GM18507 (cell line): ENCODE data around the gene DPEP1.
"Not testable (repeated sequence)": the region's sequence is repeated elsewhere in the genome, so short reads cannot be mapped to it uniquely, and the experiment has no call there.

Source experiments
- DNase-seq: peaks from one replicate; pipeline ENCODE4 v3.0.0; 2011; ENCODE audit warnings: low read depth; ENCODE audit not compliant: insufficient read length; ENCODE audit errors: extremely low spot score
- FAIRE-seq: peaks from 2 replicates; lab custom pipeline; 2011; peaks lifted over from hg19 to GRCh38; lab: Jason Lieb, UNC

Gene DPEP1

DNA sequence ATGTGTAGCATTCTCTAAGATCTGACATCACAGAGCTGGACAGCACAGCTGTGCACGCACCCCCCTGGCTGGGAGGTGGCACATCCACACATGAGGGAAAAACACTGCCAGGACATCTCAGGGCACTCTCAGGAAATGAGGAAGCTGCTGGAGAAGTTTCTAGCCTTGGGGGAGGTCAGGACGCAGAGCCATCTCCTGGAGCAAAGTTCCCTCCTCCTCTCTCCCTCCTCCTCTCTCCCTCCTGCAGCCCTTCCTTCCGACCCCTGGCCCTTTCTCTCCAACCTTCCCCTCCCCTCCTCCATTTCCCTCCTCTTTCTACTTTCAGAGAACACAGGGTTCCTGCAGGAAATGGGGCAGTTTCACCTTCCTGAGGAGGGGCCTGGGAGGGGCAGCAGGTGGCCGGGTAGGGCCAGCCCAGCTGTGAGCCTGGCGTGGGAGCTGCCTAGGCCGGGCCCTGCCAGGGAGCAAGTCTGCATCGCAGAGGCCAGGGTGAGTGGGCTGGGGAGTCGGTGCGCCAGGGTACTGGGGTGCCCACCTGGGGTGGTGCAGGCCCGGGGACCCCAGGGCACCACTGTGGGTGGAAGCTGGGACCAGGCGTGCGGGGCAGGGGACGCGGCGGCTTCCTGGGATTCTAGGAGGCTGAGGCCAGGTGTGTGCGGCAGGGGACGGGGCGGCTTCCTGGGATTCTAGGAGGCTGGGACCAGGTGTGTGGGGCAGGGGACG is at the start of gene DPEP1:
Gene DPEP1, plus strand, starts transcription at position 412 of the 723 bp plus-strand sequence. CDS start 16,769 bp downstream, outside the sequence.
- DNase-seq (no peak), FAIRE-seq (no peak)

DNA sequence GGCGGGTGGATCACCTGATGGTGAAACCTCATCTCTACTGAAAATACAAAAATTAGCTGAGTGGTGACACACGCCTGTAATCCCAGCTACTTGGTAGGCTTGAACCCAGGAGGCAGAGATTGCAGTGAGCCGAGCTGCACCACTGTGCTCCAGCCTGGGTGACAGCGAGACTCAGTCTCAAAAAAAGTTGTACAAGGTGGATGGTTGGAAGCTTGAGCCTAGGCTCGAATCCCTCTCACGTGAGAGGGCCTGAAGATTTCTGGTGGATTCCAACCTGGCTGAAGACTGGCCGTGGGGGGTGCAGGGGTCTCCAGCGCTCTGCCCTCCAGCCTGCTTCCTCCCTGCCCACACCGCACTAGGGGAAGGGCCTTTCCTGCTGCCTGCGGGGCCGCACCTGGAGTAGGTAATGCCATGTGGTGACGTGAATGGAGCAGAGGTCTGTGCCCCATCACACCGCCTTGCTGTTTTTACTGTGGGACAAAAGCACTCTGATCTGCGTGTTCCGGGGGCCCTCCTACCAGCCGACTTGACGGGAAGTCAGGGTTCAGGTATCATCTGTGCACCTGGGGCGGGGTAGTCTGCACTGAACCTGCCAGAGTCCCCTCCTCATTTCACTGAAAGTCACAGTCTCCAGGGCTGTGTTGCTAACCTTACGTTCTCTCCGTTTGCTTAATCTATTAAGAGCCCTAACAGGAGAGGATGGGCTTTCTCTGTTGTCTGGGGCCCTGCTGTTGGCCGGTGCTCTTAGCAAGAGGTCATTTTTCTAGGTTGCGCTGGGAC is 48.8 kb upstream of the DPEP1 start:
- FAIRE-seq (no peak), DNase-seq (no peak)

DNA sequence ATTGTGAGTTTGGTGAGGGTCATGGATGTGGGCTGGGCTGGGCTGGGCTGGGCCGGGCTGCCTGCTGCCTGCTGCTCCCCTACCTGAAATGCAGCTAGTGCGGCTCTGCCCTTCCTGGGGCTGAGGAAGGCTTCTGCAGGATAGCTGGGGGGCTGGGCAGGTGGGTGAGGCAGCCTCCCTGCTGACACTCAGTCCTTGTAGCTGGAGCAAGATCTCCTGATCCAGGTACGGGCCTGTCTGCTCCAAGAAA is 48.3 kb upstream of the DPEP1 start:
- FAIRE-seq (no peak), DNase-seq (no peak)

DNA sequence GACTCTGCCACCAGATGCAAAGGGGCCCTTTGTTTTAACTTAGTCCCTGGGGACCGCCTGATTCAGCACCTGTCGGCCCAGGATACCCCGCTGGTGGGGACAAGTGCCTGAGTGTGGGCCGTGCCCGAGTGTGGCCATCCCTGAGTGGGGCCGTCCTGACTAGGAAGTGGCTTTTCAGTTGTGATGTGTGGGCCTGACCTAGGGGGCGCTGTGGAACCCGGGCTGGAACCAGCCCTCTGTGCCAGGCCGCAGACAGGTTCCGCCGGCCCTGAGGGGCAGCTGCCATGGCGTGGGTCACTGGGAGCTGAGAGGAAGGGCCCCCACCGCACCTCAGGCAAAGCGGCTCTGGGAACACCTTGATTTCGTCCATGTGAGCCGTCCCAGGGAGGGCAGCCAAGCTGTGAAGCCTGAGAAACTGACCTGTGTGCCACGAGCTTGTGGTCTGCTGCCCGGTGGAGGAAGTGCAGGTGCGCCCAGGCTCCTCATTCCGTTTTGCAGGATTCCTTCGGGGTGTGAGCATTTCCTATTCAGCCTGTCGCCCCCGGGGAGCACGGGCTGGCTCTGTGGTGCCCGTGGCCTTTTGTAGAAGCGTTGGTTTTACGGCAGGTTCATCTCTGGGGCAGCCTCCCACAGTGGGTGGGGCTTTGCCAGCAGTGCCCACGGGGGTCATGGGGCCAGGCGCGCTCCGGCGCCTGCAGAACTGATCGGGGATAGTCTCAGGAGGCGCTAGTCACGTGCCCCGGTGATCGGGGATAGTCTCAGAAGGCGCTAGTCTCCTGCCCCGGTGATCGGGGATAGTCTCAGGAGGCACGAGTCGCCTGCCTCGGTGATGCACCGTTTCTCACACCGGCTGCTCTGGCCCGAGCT is 47.7 kb upstream of the DPEP1 start:
- no peak for DNase-seq
- no peak for FAIRE-seq

DNA sequence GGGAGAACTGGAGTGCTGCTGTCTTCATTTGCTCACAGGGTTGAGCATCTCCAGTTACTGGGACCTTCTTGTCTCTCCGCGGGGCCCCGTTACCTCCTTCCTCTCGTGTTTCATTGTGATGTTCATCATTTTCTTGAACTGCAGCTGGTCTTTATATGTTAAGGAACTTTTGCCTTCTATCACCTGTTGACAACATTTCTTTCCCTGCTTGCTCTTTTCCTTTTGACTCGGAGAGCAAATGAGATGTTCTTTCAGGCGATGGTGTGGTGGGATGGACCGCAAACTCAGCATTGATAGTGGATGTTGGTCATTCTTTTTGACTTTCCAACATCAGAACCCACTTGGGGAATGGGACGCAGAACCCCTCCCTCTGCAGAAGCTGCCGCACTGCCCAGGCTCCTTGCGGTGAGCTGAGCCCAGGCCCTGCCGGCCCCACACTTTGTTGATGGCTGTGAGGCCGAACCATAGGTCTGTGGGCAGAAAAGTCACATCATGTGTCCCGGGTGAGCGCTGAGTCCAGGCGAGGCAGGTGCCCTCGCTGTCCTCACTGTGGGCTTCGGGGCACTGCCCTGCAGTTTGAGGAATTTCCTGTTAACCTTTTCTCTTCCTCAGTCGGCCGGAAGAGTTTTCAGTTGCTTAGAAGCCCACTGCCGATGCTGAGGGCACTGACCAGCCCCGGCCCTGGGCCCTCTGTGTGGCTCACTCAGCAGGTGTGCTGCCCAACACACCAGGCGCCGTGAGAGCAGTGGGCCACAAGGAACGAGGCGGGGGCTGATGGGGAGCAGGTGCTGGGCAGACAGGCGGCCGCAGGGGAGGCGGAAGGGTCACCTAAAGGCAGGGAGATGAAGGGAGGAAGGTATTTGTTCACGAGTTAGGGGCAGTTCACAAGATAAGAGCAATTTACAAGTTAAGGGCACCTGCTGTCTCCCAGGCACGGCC is 45.5 kb upstream of the DPEP1 start:
- FAIRE-seq (no peak), DNase-seq (no peak)

DNA sequence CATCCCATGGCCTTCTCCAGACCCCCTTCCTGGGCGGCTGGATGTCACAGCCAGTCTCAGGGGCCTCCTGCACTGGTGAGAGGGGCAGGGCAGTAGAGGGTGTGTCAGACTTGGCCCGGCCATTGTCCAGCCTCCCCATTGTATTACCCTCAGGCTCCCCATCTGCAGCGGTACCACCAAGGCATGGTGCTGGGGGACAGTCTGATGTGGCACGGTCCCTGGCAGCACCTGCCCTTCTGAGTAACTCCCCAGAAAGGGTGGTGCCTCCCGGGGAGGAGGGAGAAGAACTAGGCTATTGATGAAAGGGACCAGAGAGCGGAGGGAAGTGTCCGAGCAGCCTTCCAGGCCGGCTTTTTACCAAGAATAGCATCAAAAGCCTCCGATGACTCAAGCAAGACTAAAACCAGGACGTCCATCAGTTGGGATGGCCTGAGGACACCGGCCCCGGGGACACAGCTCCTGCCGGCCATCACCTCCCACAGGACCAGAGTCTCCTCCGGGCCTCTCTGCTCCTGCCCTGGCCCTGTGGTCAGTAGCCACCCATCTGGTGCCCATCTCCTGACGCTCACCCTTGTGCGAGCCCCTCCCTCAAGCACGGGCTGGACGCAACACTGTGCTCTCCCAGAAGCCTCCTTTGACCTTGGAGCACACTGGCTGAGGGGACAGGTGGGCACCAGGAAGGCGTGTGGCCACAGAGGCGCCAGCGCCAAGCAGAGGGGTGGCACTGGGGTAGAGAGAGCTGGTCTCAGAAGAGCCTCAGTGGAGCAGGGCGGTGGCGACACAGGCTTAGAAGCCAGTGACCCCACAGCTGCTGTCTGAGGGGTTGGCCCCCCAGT is 43.7 kb upstream of the DPEP1 start:
- no peak for FAIRE-seq

DNA sequence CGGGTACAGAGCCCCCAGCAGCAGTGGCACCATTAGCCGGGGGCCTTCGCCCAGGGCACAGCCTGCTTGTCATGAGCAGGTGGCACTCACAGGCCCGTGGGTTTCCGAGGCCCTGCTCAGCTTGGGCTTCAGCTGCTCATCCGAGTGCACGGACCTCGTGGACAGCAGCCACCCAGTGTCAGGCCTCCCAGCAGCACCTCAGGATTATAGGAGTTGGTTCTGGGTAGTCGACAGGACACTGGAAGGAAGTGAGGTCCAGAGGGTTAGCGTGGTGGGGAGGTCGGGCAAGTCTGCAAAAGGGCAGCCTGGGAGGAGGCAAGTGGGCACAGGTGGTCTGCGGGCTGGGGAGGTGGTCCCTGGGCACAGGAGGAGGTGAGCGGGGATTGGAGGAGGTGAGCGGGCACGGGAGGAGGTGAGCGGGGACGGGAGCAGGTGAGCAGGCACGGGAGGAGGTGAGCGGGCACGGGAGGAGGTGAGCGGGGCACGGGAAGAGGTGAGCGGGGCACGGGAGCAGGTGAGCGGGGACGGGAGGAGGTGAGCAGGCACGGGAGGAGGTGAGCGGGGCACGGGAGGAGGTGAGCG is 43.0 kb upstream of the DPEP1 start:
- DNase-seq = no peak
- FAIRE-seq = no peak

More for the DNA sequence above, 43.7 kb upstream of the DPEP1 start:
- DNase-seq = no peak

DNA sequence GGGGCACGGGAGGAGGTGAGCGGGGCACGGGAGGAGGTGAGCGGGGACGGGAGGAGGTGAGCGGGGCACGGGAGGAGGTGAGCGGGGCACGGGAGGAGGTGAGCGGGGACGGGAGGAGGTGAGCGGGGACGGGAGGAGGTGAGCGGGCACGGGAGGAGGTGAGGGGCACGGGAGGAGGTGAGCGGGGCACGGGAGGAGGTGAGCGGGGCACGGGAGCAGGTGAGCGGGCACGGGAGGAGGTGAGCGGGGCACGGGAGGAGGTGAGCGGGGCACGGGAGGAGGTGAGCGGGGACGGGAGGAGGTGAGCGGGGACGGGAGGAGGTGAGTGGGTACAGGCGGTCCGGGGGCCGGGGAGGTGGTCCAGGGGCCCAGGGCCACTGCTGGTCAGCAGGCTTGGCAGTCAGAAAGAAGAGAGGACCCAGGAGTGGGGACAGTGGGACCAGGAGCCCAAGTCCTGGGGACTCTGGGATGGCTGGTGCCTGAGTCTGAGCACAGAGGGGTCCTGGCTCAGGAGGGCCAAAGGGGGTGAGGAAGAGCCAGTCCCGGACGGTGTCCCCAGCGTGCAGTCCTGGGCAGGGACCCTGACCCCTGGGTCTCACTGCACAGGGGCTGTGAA is 42.4 kb upstream of the DPEP1 start:
- DNase-seq, FAIRE-seq: not testable (repeated sequence)

DNA sequence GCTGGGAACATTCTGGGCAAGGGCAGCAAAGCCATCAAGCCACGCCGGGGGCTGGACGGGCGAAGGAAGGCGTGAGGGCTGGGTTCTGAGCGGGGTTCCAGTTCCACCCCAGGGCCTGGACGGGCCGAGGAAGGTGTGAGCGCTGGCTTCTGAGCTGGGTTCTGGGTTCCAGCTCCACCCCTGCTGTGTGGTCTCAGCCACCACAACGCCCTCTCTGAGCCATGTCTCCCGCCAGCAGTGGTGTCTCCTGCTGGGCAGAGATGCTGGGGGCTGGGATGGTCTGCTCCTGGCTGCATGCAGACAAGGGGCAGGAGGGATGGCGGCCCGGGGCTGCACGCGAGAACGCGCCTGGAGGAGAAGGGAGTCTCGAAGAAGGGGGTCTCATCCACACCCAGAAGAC is 41.8 kb upstream of the DPEP1 start:
- DNase-seq (no peak), FAIRE-seq (no peak)

DNA sequence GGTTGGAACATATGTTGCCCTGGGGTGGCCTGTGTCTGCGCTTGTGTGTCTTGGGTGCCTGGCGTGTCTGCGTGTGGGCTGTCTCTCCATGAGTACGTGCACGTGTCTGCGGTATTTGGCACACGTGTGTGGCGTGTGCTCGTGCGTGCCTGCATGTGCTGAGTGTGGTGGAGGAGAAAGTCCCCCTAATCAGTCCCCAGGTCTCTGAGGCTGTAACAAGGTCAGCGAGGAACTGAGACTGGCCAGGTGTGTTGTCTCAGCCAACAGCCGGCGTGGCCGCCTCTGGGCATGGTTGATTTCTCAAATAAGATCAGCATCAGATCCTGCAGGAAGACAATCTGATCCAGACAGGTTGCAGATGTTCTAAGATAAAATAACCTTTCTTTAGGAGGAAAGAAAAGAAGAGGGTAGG is 41.4 kb upstream of the DPEP1 start:
- DNase-seq (no peak), FAIRE-seq (peak; percentile 72)

DNA sequence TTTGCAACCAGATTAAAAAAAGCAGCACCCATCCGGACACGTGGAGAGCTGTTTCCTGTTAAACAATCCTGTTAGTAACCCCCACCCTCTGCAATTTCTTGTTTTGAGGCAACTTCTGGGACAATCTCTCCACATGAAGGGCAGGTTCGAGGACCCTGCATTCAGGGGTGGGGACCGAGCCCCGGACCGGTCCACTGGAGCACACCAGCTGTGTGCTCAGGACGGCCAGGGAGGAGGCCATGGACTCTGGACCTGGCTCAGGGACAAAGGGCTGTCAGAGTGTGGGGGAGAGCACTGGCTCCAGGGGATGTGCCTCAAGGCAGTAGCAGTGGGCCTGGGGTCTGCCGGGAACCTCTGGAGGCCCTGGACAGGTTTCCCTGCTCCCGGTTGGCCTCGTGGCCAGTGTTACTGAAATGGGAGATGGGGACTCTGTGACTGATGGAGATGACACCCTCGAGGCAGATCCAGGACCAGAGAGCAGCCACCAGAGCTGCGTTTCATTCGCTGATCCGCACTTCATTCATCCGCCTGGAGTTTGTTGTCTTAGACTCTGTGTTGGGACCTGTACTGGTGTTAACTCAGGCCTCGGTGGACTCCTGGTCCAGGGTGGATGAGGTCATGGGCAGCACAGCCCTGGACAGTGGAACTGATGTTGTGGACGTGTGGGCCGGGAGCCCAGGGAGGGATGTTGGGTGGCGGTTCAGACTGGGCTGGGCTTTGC is 40.8 kb upstream of the DPEP1 start:
- no peak for FAIRE-seq
- no peak for DNase-seq

DNA sequence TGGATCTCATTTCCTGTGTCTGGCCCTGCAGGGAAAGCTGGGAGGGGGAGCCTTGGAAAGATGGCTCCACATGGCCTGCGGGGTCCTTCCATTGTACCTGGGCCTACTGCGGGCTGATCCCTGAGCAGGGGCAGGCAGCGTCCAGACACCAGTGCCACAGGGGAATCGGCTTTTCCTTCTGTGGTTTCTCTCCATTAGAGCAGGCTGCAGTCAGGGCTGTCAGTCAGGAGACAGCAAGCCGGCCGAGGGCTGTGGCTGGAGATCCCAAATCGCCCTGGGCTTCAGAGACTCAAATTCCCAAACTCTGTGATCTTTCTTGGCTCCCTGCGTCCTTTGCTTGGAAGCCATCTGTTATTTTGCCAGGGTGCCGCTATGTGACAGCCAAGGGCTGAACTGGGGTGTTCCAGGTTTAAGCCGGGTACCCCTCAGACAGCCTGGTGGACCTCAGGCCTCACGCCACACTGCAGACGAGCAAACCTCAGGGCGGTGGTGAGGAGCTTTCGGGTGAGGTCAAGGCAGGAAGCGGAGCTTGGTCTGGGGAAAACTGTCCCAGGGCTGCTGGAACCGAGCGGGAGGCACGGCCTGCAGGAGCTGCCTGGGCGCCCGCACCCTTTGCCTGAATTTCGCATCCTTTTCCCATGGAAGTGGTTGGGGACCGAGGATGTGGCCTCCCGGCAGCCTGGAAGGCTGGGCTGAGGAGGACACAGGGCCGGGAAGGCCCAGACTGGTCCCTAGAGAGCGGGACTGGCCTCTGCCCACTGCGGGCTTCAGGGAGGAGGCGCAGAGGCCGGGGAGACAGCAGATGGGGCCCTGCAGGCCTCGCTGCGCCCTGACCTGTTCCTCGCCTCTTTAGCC is 39.4 kb upstream of the DPEP1 start:
- FAIRE-seq (no peak), DNase-seq (no peak)

DNA sequence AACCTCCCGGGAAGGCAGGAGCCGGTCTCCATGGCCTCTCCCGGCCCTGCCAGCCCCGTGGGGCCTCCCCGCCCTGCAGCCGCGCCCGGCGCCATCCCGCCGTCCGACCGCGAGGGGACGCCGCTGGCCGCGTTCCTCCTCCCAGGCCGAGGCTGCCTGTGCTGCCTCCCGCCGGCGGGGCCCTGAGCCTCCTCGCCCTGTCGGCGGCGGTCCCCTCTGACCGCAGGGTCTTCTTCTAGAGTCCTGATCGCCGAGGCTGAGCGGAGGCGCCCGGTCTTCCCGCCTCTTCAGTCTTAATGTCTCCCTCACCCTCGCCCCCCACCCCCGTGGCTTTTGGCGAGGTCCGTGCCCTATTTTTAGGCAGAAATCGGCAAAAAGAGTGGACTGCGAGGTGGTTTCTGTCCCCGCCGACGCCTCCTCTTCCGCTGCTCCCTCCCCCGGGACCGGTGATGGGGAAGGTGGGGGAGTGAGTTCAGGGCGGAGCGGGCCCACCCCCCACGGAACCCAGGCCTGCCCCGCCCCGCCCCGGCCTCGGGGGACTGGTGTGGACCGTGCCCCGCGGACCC is 38.7 kb upstream of the DPEP1 start:
- FAIRE-seq = peak; percentile 73
- peak; percentile 77 for DNase-seq

DNA sequence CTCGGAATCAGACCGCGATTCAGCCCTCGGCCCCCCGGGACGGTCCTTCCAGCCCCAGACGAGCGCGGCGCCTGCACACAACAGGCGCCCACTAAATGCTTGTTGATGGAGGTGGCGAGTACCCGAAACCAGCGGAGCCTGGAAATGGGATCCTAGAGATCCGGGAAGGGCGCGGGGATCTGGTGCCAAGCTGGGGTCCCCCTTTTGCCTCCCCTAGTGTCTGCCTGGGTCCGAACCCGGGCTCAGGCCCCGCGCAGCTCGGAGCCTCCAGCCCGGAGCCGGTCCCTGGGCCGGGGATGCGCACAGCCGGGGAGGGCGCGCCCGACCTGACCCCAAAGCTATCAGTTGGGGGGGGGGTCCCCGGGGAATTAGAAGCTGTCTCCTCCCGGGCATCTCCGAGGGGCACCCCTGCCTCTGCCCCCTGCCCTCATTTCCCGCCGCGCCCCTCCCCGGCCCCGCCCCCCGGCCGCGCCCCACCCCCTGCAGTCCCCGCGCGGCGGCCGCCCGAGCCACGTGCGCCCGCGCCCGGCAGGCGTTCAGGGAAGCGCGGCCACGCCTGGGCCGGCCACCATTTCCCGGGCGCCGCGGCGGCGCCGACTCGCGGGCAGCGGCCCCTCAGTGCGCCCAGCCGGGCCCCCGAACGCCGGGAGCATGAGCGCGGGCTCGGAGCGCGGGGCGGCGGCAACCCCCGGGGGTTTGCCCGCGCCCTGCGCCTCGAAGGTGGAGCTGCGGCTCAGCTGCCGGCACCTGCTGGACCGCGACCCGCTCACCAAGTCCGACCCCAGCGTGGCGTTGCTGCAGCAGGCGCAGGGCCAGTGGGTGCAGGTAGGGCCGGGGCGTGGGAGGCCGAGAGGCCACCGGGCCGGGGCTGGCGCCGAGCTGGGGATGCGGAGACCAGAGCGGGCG is 37.9 kb upstream of the DPEP1 start, which contains the start of gene CPNE7:
Gene CPNE7, plus strand, starts transcription at position 512 of the 906 bp plus-strand sequence. Its CDS starts 140 bp downstream, at position 652.
- DNase-seq (peak; percentile 53), FAIRE-seq (no peak)
